Nephron (organoid): ENCODE measurements around the gene MEAK7.
A peak's percentile ranks its signal among the peaks of the same experiment; 100 is the strongest.
"Not testable (repeated sequence)": the region's sequence is repeated elsewhere in the genome, so short reads cannot be mapped to it uniquely, and the experiment has no call there.

Experiments
- H3K27ac Mint-ChIP-seq, 3 experiments: 2 replicates each; pipeline ENCODE4 v1.8.0; 2020; ENCODE audit warnings: mixed read lengths in 3 of 3, mild to moderate bottlenecking in 2 of 3, moderate library complexity in 1 of 3
- H3K27me3 Mint-ChIP-seq: 2 replicates; pipeline ENCODE4 v1.8.0; 2021; ENCODE audit warnings: low read depth, mild to moderate bottlenecking, moderate library complexity, mixed read lengths
- H3K36me3 Mint-ChIP-seq: 2 replicates; pipeline ENCODE4 v1.8.0; 2020; ENCODE audit warnings: low read depth, mixed read lengths
- H3K4me1 Mint-ChIP-seq: 2 replicates; pipeline ENCODE4 v1.8.0; 2020; ENCODE audit warnings: mixed read lengths
- H3K4me3 Mint-ChIP-seq, 3 experiments: 2 replicates each; pipeline ENCODE4 v1.8.0; 2020; ENCODE audit warnings: mild to moderate bottlenecking in 3 of 3, mixed read lengths in 3 of 3, moderate library complexity in 2 of 3
- H3K9me3 Mint-ChIP-seq: 2 replicates; pipeline ENCODE4 v1.8.0; 2020; ENCODE audit warnings: mixed read lengths
- CTCF ChIP-seq, 3 experiments: fragments of 200-600 bp; sonication (generic); IDR thresholded peaks; one replicate each; pipeline ENCODE4 v1.5.0; 2021; ENCODE audit warnings: antibody characterized with exemption in 3 of 3; ENCODE audit not compliant: unreplicated experiment in 3 of 3

The MEAK7 gene

GRCh38 chr16:84530590-84530989 lies 26.1 kb upstream of the MEAK7 start:
- Mint-ChIP-seq H3K4me1 (peaks cover 38% of the 10 kb centered on the region), H3K27me3 (peaks cover 13% of the 10 kb centered on the region), H3K27ac (peak overlapping the region in 1 of 3 experiments; percentile 38), H3K4me3 (no peak overlapping the region), H3K9me3 (peaks cover 6% of the 10 kb centered on the region), H3K36me3 (peaks cover 3% of the 10 kb centered on the region)
- no peak for TF ChIP-seq CTCF (IDR thresholded peaks at IDR 0.05; ENCODE audit: unreplicated experiment in 3 of 3)

- Mint-ChIP-seq H3K4me1 (peaks cover 33% of the 10 kb centered on the region), H3K27ac (peak overlapping the region in 1 of 3 experiments; percentile 42), H3K4me3 (no peak overlapping the region), H3K36me3 (peaks cover 3% of the 10 kb centered on the region), H3K27me3 (peaks cover 13% of the 10 kb centered on the region), H3K9me3 (peaks cover 6% of the 10 kb centered on the region)
- TF ChIP-seq CTCF (IDR thresholded peaks at IDR 0.05; ENCODE audit: unreplicated experiment in 3 of 3) = no peak
These were observed 25.1 kb upstream of the MEAK7 start for GRCh38 chr16:84529607-84530006.

GRCh38 chr16:84528322-84528721 lies 23.9 kb upstream of the MEAK7 start:
- Mint-ChIP-seq H3K4me1 (peaks cover 33% of the 10 kb centered on the region), H3K9me3 (peaks cover 6% of the 10 kb centered on the region), H3K27ac (no peak overlapping the region), H3K4me3 (no peak overlapping the region), H3K36me3 (peaks cover 3% of the 10 kb centered on the region), H3K27me3 (peaks cover 13% of the 10 kb centered on the region)
- no peak for TF ChIP-seq CTCF (IDR thresholded peaks at IDR 0.05; ENCODE audit: unreplicated experiment in 3 of 3)

- H3K9me3 Mint-ChIP-seq = peaks cover 6% of the 10 kb centered on the region
- no peak for TF ChIP-seq CTCF (IDR thresholded peaks at IDR 0.05; ENCODE audit: unreplicated experiment in 3 of 3)
- H3K27me3 Mint-ChIP-seq = peaks cover 13% of the 10 kb centered on the region
- peak overlapping the region; percentile 62 to 89 (median 75) for H3K27ac Mint-ChIP-seq
- peaks cover 28% of the 10 kb centered on the region for H3K4me1 Mint-ChIP-seq
- H3K4me3 Mint-ChIP-seq = no peak overlapping the region
- H3K36me3 Mint-ChIP-seq = peaks cover 3% of the 10 kb centered on the region
These were observed 23.2 kb upstream of the MEAK7 start for GRCh38 chr16:84527532-84528269.

- no peak for TF ChIP-seq CTCF (IDR thresholded peaks at IDR 0.05; ENCODE audit: unreplicated experiment in 3 of 3)
- Mint-ChIP-seq H3K4me3 (peak overlapping the region in 2 of 3 experiments; percentile 15 to 18), H3K36me3 (peaks cover 3% of the 10 kb centered on the region), H3K9me3 (peaks cover 6% of the 10 kb centered on the region), H3K27ac (peak overlapping the region; percentile 62 to 89 (median 75)), H3K4me1 (peaks cover 21% of the 10 kb centered on the region), H3K27me3 (peaks cover 5% of the 10 kb centered on the region)
These were observed 22.5 kb upstream of the MEAK7 start for GRCh38 chr16:84526794-84527531.

GRCh38 chr16:84524941-84525581 lies 20.6 kb upstream of the MEAK7 start:
- not testable (repeated sequence) for H3K27me3 Mint-ChIP-seq, H3K9me3 Mint-ChIP-seq, H3K36me3 Mint-ChIP-seq, H3K4me3 Mint-ChIP-seq, H3K27ac Mint-ChIP-seq
- peaks cover 25% of the 10 kb centered on the region for H3K4me1 Mint-ChIP-seq
